Mesothelial cell of epicardium (in vitro differentiated cells): ENCODE measurements around the gene KRTAP1-4. TPM values are rescaled to one million over a fixed set of nuclear protein-coding genes. Genes with fewer than 3 reads are reported as not detected.

Experiments
- DNase-seq, 2 experiments: peaks; one replicate each; pipeline ENCODE4 v3.0.0; 2021; ENCODE audit warnings: low spot score in 2 of 2; ENCODE audit not compliant: unreplicated experiment in 2 of 2
- H3K27ac Mint-ChIP-seq: 2 replicates; pipeline ENCODE4 v1.8.0; 2021; ENCODE audit warnings: mixed read lengths
- H3K27me3 Mint-ChIP-seq: 2 replicates; pipeline ENCODE4 v1.8.0; 2021; ENCODE audit warnings: low read depth, mixed read lengths
- H3K36me3 Mint-ChIP-seq: 2 replicates; pipeline ENCODE4 v1.8.0; 2021; ENCODE audit warnings: mixed read lengths
- H3K4me1 Mint-ChIP-seq: 2 replicates; pipeline ENCODE4 v1.8.0; 2021; ENCODE audit warnings: mixed read lengths
- H3K4me3 Mint-ChIP-seq: 2 replicates; pipeline ENCODE4 v1.8.0; 2021; ENCODE audit warnings: mild to moderate bottlenecking, moderate library complexity, mixed read lengths
- H3K9me3 Mint-ChIP-seq: 2 replicates; pipeline ENCODE4 v1.8.0; 2021; ENCODE audit warnings: mixed read lengths
- CTCF ChIP-seq: fragments of 200-600 bp; sonication (generic); IDR thresholded peaks from one replicate; pipeline ENCODE4 v1.5.0; 2021; ENCODE audit warnings: antibody characterized with exemption; ENCODE audit not compliant: unreplicated experiment
- total RNA-seq: library from RNA; stranded (reverse); gene quantifications from 3 replicates; pipeline ENCODE4 v1.2.1, GENCODE V29; 2021

KRTAP1-4 gene
- total RNA-seq, 1 donor from 2014 or later: not detected

- no peaks in the 10 kb centered on the region for H3K27me3 Mint-ChIP-seq
- peaks cover 6% of the 10 kb centered on the region for H3K9me3 Mint-ChIP-seq
- no peaks in the 10 kb centered on the region for H3K36me3 Mint-ChIP-seq
- no peak for TF ChIP-seq CTCF
- H3K27ac Mint-ChIP-seq: no peak overlapping the region
- no peak overlapping the region for H3K4me3 Mint-ChIP-seq
- DNase-seq: no peak
- peaks cover 10% of the 10 kb centered on the region for H3K4me1 Mint-ChIP-seq
Measured at GRCh38 chr17:40996829-40997228, 33.2 kb downstream of the KRTAP1-4 start.

GRCh38 chr17:40995116-40995515, 34.9 kb downstream of the KRTAP1-4 start:
- H3K4me3 Mint-ChIP-seq: no peak overlapping the region
- no peak for TF ChIP-seq CTCF
- DNase-seq: no peak
- no peak overlapping the region for H3K27ac Mint-ChIP-seq
- no peaks in the 10 kb centered on the region for H3K36me3 Mint-ChIP-seq
- H3K27me3 Mint-ChIP-seq: no peaks in the 10 kb centered on the region
- peaks cover 10% of the 10 kb centered on the region for H3K4me1 Mint-ChIP-seq
- peaks cover 8% of the 10 kb centered on the region for H3K9me3 Mint-ChIP-seq

GRCh38 chr17:40993839-40994238, 36.2 kb downstream of the KRTAP1-4 start, which contains the start of gene KRTAP3-3:
TSS of gene KRTAP3-3 (minus strand) at chr17:40994164. CDS start at chr17:40994097, 67 bp downstream.
- no peak within 1 kb of the TSS for H3K4me3 Mint-ChIP-seq
- peaks cover 10% of the 10 kb centered on the region for H3K4me1 Mint-ChIP-seq
- no peak within 1 kb of the TSS for H3K27ac Mint-ChIP-seq
- H3K36me3 Mint-ChIP-seq: no peaks in the 10 kb centered on the region
- peaks cover 8% of the 10 kb centered on the region for H3K9me3 Mint-ChIP-seq
- no peak for DNase-seq
- no peak for TF ChIP-seq CTCF
- H3K27me3 Mint-ChIP-seq: no peaks in the 10 kb centered on the region

- no peak overlapping the region for H3K4me3 Mint-ChIP-seq
- H3K4me1 Mint-ChIP-seq: peaks cover 10% of the 10 kb centered on the region
- no peaks in the 10 kb centered on the region for H3K27me3 Mint-ChIP-seq
- H3K9me3 Mint-ChIP-seq: peaks cover 8% of the 10 kb centered on the region
- H3K27ac Mint-ChIP-seq: no peak overlapping the region
- TF ChIP-seq CTCF: no peak
- no peak for DNase-seq
- H3K36me3 Mint-ChIP-seq: no peaks in the 10 kb centered on the region
Measured at GRCh38 chr17:40993084-40993483, 36.9 kb downstream of the KRTAP1-4 start.

- Mint-ChIP-seq H3K9me3 (peaks cover 8% of the 10 kb centered on the region), H3K4me1 (peaks cover 10% of the 10 kb centered on the region), H3K27me3 (no peaks in the 10 kb centered on the region), H3K27ac (no peak overlapping the region), H3K4me3 (no peak overlapping the region), H3K36me3 (no peaks in the 10 kb centered on the region)
- no peak for DNase-seq
- TF ChIP-seq CTCF: no peak
Measured at GRCh38 chr17:40992666-40993065, 37.3 kb downstream of the KRTAP1-4 start.

GRCh38 chr17:40986920-40987319, 43.1 kb downstream of the KRTAP1-4 start:
- no peak overlapping the region for H3K27ac Mint-ChIP-seq
- no peaks in the 10 kb centered on the region for H3K36me3 Mint-ChIP-seq
- H3K27me3 Mint-ChIP-seq: no peaks in the 10 kb centered on the region
- no peak overlapping the region for H3K4me3 Mint-ChIP-seq
- TF ChIP-seq CTCF: no peak
- H3K9me3 Mint-ChIP-seq: peaks cover 5% of the 10 kb centered on the region
- H3K4me1 Mint-ChIP-seq: peaks cover 9% of the 10 kb centered on the region
- DNase-seq: no peak
